ENCODE results near the gene PROSER1. TPM values are rescaled to one million over a fixed set of nuclear protein-coding genes. Genes with fewer than 3 reads are reported as not detected.

The PROSER1 gene
- total RNA-seq, 1 experiment from 2014 or later: 58.2 TPM

DNA sequence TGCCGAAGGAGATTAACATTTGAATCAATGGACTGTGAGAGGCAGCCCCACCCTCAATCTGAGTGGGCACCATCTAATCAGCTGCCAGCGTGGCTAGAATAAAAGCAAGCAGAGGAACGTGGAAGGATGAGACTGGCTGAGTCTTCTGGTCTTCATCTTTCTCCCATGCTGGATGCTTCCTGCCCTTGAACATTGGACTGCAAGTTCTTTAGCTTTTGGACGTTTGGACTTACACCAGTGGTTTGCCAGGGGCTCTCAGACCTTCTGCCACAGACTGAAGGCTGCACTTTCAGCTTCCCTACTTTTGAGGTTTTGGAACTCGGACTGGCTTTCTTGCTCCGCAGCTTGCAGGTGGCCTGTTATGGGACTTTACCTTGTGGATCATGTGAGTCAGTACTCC, 15.1 kb upstream of the PROSER1 start:
- DNase-seq (ENCODE audit: unreplicated experiment): no peak
- intact Hi-C loops (cut with micrococcal nuclease): no loop called here
- TF ChIP-seq, protein P1, sequence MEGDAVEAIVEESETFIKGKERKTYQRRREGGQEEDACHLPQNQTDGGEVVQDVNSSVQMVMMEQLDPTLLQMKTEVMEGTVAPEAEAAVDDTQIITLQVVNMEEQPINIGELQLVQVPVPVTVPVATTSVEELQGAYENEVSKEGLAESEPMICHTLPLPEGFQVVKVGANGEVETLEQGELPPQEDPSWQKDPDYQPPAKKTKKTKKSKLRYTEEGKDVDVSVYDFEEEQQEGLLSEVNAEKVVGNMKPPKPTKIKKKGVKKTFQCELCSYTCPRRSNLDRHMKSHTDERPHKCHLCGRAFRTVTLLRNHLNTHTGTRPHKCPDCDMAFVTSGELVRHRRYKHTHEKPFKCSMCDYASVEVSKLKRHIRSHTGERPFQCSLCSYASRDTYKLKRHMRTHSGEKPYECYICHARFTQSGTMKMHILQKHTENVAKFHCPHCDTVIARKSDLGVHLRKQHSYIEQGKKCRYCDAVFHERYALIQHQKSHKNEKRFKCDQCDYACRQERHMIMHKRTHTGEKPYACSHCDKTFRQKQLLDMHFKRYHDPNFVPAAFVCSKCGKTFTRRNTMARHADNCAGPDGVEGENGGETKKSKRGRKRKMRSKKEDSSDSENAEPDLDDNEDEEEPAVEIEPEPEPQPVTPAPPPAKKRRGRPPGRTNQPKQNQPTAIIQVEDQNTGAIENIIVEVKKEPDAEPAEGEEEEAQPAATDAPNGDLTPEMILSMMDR (IDR thresholded peaks at IDR 0.05; ENCODE audit: unreplicated experiment): no peak
- BruUV-seq (replicated peaks): no TSS peak
- Mint-ChIP-seq H3K36me3 (ENCODE audit: insufficient read depth, unreplicated experiment) (peaks cover 7% of the 10 kb centered on the region), H3K27me3 (ENCODE audit: insufficient read depth, unreplicated experiment) (no peaks in the 10 kb centered on the region), H3K4me1 (ENCODE audit: insufficient read depth, unreplicated experiment) (no peaks in the 10 kb centered on the region), H3K27ac (ENCODE audit: low read depth, unreplicated experiment) (no peak overlapping the region), H3K9me3 (ENCODE audit: unreplicated experiment) (peaks cover 8% of the 10 kb centered on the region), H3K4me3 (ENCODE audit: unreplicated experiment) (no peak overlapping the region)
- ChIA-PET POLR2A (no interaction called here), CTCF (interaction anchor here (0.6 to 1.0 kb wide), 5 partner anchors 91 to 1978 kb away, joined by 3 read pairs; no protein-coding TSS in a partner anchor)

DNA sequence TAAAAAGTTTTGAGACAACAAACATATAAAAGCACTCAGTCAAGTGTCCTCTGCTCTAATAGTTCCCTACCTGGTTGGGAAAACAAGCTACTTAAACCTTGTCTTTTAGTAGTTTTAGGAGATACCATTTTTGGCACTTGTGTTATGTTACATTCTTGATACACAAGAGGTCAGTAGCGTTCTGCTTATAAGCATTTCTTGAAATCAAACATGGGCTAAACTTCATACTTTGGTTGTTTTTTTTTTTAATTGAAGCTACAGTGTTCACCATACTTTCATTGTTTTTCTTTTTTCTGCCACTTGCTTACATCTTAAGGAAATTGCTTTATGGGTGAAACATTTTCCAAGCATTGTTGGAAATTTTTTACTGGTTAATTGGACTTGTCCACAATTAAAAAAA, 13.3 kb upstream of the PROSER1 start:
- no TSS peak for BruUV-seq (replicated peaks)
- peak; percentile 45 for DNase-seq (ENCODE audit: unreplicated experiment)
- intact Hi-C loops (cut with micrococcal nuclease): loop anchor here (1.0 to 2.0 kb wide), 3 partner anchors 212 to 625 kb away; no protein-coding TSS in a partner anchor

DNA sequence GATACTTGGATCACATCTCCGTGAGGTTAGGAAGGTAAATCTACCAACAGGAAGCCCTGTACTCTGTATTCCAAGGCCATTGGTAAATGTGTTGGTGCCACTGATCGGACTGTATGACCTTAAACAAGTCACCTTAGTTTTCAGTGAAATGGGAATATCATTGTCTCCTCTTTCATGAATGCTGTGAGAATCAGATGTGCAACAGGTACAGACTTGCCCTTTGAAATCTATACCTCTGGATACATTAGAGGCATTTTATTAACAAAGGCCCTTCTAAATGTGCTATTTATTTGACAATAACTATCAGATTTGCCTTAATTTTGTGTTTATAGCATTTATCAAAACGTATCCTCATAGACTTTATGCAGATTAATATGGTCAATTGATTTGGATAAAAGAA, 11.4 kb upstream of the PROSER1 start:
- ChIA-PET POLR2A (interaction anchor here (0.7 to 2.8 kb wide), 4 partner anchors 9 to 25 kb away, joined by 3 to 17 read pairs (median 4); partner anchors contain the start of genes NHLRC3 and PROSER1), CTCF (interaction anchor here (0.6 to 1.7 kb wide), 4 partner anchors 11 to 628 kb away, joined by 3 to 8 read pairs (median 6); partner anchors contain the start of genes NHLRC3 and PROSER1)
- TF ChIP-seq, protein P1 (IDR thresholded peaks at IDR 0.05; ENCODE audit: unreplicated experiment): no peak
- Mint-ChIP-seq H3K36me3 (ENCODE audit: insufficient read depth, unreplicated experiment) (peaks cover 10% of the 10 kb centered on the region), H3K27ac (ENCODE audit: low read depth, unreplicated experiment) (peak overlapping the region; percentile 36), H3K27me3 (ENCODE audit: insufficient read depth, unreplicated experiment) (no peaks in the 10 kb centered on the region), H3K4me1 (ENCODE audit: insufficient read depth, unreplicated experiment) (no peaks in the 10 kb centered on the region), H3K9me3 (ENCODE audit: unreplicated experiment) (no peaks in the 10 kb centered on the region), H3K4me3 (ENCODE audit: unreplicated experiment) (no peak overlapping the region)
- DNase-seq (ENCODE audit: unreplicated experiment): no peak
- no TSS peak for BruUV-seq (replicated peaks)
- intact Hi-C loops (cut with micrococcal nuclease): no loop called here

More for the DNA sequence above, 13.3 kb upstream of the PROSER1 start:
- no peaks in the 10 kb centered on the region for H3K9me3 Mint-ChIP-seq (ENCODE audit: unreplicated experiment)
- no peaks in the 10 kb centered on the region for H3K4me1 Mint-ChIP-seq (ENCODE audit: insufficient read depth, unreplicated experiment)
- TF ChIP-seq, protein P1 (IDR thresholded peaks at IDR 0.05; ENCODE audit: unreplicated experiment): peak; percentile 51
- POLR2A ChIA-PET: interaction anchor here (1.2 kb wide), 1 partner anchor 562 kb away, joined by 3 read pairs; no protein-coding TSS in a partner anchor
- H3K27me3 Mint-ChIP-seq (ENCODE audit: insufficient read depth, unreplicated experiment): no peaks in the 10 kb centered on the region
- CTCF ChIA-PET: interaction anchor here (0.7 to 2.5 kb wide), 8 partner anchors 14 to 565 kb away, joined by 3 to 23 read pairs (median 3); partner anchors contain the start of genes NHLRC3 and PROSER1
- peaks cover 7% of the 10 kb centered on the region for H3K36me3 Mint-ChIP-seq (ENCODE audit: insufficient read depth, unreplicated experiment)
- H3K27ac Mint-ChIP-seq (ENCODE audit: low read depth, unreplicated experiment): no peak overlapping the region
- no peak overlapping the region for H3K4me3 Mint-ChIP-seq (ENCODE audit: unreplicated experiment)

DNA sequence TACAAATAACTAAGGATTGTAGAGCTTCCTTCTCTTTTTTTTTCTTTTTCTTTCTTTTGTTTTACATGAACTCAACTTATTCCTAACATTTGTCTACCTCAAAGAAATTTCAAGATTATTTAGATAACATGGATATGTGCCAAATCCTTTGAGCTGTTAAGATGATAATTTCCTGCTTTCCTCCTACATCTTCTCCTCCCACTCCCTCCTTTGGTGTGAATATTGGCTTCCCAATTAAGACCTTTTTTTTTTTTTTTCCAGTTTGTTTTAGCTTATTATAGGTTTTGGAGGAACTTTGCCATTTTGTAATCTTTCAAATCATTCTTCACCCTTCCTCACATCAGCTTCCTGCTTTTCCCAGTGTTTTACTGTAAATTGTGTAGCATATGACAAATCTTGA, 10.9 kb upstream of the PROSER1 start:
- intact Hi-C loops (cut with micrococcal nuclease): no loop called here
- DNase-seq (ENCODE audit: unreplicated experiment): no peak
- Mint-ChIP-seq H3K9me3 (ENCODE audit: unreplicated experiment) (no peaks in the 10 kb centered on the region), H3K27me3 (ENCODE audit: insufficient read depth, unreplicated experiment) (no peaks in the 10 kb centered on the region), H3K36me3 (ENCODE audit: insufficient read depth, unreplicated experiment) (peaks cover 14% of the 10 kb centered on the region), H3K27ac (ENCODE audit: low read depth, unreplicated experiment) (peak overlapping the region; percentile 36), H3K4me3 (ENCODE audit: unreplicated experiment) (no peak overlapping the region), H3K4me1 (ENCODE audit: insufficient read depth, unreplicated experiment) (no peaks in the 10 kb centered on the region)
- TF ChIP-seq, protein P1 (IDR thresholded peaks at IDR 0.05; ENCODE audit: unreplicated experiment): no peak
- POLR2A ChIA-PET: interaction anchor here (0.6 to 2.8 kb wide), 5 partner anchors 9 to 626 kb away, joined by 3 to 17 read pairs (median 4); partner anchors contain the start of genes NHLRC3 and PROSER1
- CTCF ChIA-PET: interaction anchor here (0.6 to 1.7 kb wide), 6 partner anchors 10 to 629 kb away, joined by 3 to 8 read pairs (median 5); partner anchors contain the start of genes NHLRC3 and PROSER1
- no TSS peak for BruUV-seq (replicated peaks)

Data from MCF 10A (cell line).